IMR-90 (cell line): Measurements from ENCODE around the gene ATRNL1.

Experiments used
- CTCF ChIP-seq: conservative IDR thresholded peaks from 2 replicates; pipeline ENCODE4 v1.5.1; 2012; ENCODE audit warnings: mild to moderate bottlenecking, low read depth, low read length, improper control_type of control experiment
- RAD21 ChIP-seq: IDR thresholded peaks from 2 replicates; pipeline ENCODE4 v1.6.1; 2012; ENCODE audit warnings: low read length, improper control_type of control experiment

- TF ChIP-seq CTCF = no peak
- no peak for TF ChIP-seq RAD21
Observed at GRCh38 chr10:115483294-115483693, 390.1 kb downstream of the ATRNL1 start.
